T-helper 2 cell (primary cell): Measurements from ENCODE around the gene STK32B.

Experiments used
- DNase-seq, 5 experiments: peaks; one replicate each; pipeline versions ENCODE4 v3.0.0 to v3.0.0-alpha.2; 2012 to 2022

STK32B gene

DNA sequence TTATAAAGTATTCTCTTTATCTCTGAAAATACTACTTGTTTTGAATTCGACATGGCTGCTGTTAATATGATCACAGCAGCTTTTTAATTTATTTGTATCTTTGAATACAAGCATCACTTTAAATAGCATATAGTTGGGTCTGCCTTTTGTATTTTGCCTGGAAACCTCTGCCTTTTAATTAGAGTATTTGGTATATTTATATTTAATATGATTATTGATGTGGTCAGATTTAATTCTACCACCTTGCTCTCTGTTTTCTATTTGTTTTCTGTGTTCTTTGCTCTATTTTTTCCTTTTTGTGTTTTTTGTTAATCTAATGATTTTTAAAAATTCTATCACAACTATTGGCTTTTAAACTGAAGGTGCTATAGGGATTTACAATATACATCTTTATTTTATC, 21.7 kb downstream of the STK32B start:
- no peak for DNase-seq

DNA sequence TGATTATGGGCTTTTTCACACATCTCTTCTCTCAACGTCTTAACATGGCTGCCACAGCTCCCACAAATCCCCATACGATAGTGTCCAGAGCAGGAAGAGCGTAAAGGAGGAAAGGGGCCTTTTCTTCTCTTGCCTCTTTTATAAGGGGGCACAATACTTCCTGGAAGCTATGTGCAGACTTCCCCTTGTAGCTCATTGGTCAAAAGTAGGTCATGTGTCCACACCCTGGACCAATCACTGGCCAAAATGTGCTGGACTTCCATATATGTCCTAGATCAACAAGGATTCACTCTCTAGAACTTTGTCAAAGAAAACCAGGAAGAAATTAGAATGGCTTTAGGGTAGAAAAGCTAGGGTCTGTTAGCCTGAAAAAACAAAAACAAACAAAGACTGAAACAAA, 26.7 kb downstream of the STK32B start:
- no peak for DNase-seq

DNA sequence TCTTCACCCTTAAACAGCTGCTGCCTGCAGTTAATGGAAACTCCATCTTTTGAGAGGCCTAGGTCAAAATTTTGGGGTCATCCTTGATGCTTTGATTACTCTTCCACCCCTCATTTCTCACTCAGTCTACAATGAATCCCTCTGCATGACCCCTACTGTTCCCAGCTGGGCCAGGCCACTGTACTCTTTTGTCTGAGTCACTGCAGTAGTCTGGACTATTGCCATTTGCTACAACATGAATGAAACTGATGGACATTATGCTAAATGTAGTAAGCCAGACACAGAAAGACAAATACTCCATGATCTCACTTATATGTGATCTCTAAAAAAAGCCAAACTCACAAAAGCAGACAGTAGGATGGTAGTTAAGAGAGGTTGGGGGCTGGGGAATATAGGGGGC, 28.3 kb downstream of the STK32B start:
- DNase-seq: no peak

DNA sequence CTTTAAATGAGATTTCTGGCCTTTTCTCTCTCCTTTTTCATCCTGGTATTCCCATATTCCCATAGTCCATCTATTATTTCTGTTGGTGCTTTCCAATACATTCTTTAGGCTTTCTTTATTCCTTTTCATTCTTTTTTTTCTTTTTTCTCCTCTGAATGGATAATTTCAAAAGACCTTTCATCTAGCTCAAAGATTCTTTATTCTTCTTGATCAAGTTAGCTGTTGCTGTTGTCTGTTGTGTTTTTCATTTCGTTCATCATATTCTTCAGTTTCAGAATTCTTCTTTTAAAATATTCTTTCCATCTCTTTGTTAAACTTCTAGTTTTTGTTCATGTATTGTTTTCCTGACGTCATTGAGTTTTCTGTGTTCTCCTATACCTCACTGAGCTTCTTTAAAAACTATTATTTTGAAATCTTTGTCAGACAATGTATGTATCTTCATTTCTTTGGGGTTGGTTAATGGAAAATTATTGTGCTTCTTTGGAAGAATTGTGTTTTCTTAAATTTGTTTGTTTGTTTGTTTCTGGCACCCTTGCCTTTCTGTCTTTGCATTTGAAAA, 30.2 kb downstream of the STK32B start:
- DNase-seq: no peak

DNA sequence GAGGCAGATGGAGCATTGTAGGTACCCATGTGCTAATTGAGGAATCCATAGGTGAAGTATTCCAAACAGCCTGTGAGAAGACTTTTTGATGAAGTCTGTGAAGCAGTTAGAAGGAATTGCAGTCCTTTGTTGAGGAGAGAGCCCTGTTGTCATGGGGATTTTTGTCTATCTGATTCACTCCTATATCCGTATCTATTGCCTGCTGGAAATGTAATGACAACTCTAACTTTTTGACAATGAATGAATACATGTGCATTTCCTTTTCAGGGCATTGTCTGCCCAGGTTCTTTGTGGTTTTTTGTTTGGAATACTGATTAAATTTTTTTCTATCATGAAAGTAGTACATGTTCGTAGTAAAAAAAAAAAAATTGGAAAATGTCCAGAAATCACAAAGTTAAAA, 31.1 kb downstream of the STK32B start:
- no peak for DNase-seq

DNA sequence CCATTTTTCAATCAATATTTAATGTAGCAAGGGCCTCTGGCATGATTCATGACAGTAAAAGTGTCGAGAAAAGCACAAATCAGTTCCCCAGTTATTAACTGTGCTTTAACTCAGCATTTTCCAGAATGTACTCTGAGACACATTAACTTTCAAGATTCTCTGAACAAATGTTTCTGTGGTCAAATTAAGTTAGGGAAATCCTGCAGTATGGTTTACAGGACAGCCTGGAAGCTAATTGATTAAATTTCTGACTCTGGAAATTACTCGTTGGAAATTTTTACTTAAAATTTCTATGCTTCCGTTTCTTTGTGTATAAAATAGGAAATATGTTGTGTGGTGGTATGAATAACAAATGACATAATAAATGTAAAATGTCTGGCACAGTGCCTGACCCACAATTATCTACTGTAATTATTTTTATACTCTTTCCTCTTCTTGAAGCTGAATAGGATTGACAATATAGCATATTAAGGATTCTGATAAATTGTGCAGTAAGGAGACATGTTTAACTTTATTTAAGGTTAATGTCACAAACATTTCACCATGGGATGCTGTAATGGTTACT, 33.7 kb downstream of the STK32B start:
- no peak for DNase-seq

DNA sequence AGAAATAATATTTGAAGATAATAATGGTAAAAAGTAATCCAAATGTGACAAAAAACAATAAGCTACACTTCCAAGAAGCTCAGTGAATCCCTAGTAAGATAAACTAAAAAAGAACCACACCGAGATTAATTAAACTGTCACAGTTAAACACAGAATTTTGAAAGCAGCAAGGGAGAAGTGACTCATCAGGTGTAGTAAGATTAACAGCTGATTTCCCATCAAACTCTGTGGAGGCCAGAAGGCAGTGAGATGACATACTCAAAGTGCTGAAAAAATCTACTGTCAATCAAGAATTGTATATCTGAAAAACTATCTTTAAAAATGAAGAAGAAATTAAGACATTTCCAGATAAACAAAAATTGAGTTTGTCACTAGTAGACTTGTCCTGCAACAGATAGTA, 35.3 kb downstream of the STK32B start:
- DNase-seq: no peak

DNA sequence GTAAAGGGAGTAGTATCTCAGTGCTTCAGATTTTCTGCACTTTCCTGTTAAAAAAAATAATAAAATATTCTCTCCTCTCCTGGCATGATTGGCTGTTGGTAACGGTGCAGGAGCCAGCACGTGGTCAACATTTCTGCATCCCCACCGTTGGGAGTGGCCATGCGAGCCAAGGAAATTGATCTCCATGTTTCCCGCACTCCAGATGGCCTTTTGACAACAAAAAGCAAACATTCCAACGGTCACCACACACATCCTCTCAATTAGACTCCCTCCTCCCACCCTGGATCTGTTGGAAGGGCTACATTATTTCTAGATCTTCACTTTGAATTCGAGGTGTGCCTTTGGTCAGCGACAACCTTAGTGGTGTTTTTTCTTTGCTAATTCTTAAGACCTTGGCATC, 45.0 kb downstream of the STK32B start:
- DNase-seq: no peak

DNA sequence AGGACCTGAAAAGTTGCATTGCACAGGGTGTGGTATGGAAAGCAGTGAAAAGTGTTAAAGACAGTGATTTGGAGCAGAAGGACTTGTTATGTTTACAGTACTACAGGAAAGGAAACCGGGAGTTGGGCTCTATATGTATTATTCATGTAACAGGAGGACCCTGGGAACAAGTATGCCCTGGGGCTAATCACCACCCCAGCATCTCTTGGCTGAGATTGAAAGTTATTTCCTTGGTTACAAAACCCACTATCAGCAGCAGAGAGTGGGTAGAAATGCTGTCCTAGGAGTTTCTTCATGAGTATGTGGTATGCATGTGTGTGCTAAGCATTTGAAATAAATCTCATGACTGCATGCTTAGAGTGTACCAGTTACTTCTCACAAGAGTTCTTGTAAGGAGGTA, 46.9 kb downstream of the STK32B start:
- no peak for DNase-seq

DNA sequence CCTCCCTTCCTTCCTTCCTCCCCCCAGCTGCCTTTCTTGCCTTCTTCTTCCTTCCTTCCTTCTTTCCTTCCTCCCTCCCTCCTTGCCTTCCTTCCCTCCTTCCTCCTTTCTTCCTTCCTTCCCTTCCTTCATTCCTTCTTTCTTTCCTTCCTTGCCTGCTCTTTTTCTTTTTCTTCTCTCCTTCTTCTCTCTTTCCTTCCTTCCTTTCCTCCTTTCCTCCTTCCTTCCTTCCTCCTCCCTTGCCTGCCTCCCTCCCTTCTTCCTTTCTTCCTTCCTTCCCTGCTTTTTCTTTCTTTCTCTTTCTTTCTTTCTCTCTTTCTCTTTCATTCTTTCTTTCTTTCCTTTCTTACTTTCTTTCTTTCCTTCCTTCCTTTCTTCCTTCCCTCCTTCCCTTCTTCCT, 49.1 kb downstream of the STK32B start:
- DNase-seq: no peak

DNA sequence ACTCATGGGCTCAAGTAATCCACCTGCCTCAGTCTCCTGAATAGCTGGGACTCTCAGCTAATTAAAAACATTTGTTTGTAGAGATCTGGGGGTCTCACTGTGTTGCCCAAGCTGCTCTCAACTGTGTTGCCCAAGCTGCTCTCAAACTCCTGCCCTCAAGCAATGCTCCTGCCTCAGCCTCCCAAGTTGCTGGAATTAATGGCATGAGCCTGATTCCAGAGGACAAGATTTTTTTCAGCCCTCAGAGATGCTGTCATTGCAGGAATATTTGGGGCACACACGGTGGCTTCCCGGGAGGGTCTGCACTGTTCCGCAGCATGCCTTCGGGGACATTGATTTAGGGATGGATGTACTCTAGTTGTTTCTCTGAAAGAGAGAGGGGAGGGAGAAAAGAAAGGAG, 49.7 kb downstream of the STK32B start:
- DNase-seq: no peak

DNA sequence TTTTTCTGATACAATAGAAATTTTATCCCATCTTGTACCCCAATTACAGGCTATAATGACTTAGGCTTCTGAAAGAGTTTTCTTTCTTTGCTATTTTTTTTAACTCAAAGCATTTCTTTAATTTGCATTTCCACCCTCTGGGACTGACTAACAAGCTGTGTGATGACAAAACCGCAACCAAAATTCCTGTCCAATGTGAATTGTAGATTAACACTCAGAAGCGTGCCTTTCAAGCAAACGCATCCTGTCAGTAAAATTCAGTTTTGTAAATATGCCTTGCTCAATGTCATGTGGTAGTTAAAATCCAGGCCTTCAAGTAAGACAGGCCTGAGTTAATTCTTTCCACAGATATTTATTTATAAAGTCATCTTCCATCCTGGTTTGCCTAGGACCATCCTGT, 50.3 kb downstream of the STK32B start:
- no peak for DNase-seq

DNA sequence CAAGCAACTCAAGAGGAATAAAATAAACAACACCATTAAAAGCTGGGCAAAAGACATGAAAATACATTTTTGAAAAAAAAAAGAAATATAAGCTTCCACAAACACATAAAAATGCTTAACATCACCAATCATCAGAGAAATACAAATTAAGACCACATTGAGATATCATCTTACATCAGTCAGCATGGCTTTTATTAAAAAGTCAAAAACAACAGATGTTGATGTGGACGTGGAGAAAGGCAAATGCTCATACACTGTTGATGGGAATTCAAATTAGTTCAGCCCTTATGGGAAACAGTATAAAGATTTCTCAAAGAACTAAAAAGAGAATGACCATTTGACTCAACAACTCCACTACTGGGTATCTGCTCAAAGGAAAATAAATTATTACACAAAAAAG, 59.6 kb downstream of the STK32B start:
- no peak for DNase-seq

DNA sequence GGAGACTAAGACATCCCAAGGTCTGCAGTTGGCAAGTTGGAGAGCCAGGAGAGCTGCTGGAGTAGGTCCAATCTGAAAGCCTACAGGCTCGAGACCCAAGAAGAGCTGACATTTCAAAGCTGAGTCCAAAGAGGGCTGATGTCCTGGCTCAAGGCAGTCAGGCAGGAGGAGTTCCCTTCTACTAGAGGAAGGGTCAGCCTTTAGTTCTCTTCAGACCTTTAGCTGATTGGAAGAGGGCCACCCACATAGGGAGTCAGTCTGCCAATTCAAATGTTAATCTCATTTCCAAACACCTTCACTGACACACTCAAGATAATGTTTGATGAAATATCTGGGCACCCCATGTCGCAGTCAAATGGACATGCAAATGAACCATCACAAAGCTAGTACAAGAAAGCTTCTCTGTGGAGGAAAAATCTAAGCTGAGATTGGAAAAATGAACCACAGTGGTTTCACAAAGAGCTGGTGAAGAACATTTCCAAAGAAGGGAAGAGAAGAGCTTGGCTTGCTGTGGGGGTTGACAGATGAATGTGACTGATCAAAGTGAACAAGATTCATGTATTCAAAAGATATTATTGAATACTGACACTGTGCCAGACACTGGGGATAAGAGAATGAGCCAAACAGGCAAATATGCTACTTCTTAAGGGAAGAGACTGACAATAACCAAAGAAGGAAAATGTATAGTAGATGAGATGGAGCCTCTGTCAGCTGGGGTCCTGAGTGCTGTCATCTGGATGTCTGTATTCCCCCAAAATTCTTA, 61.2 kb downstream of the STK32B start:
- no peak for DNase-seq

DNA sequence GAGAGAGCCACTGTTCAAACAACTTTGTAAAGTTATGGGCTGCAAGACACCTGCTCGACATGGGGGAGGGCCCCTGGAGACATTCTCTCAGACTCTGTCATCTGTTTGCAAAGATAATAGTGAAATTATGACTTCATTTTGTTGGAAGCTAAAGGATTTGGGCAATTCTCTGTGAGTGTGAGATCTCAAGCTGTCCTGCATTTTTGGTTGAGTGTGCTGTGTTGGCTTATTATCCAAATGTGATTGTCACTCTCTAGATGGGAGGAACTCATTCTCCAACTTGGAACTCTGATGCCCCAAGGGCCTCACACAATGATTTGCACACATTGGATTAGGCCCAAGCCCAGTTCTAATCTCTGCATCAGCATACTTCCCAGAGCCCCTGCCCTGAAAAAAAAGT, 63.7 kb downstream of the STK32B start:
- DNase-seq: no peak

DNA sequence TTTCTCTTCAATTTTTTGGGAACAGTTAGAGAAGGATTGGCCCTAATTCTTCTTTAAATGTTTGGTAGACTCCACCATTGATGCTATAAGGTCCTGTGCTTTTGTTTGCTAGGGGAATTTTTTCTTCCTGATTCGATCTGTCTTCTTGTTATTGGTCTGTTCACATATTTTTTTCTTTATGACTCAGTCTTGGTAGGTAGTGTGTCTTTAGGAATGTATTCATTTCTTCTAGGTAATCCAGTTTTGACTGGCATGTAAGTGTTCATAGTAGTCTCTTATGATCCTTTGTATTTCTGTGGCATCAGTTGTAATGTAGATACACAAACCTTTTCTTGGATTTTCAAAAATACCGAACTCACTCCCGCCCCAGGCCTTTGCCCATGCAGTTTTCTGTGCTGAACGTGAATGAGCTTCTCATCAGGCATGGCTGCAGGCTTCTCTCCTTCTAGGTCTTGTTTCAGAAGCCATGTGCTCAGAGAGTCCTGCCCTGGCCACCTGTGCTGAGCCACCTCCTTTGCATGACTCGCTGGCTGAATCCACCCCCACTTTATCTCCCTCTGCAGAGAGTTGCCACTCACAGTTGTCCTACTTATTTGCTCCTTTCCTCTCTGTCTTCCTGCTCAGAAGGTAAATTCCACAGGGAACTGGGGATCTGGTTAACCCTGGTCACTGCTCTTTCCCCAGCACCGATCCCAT, 67.0 kb downstream of the STK32B start:
- no peak for DNase-seq

DNA sequence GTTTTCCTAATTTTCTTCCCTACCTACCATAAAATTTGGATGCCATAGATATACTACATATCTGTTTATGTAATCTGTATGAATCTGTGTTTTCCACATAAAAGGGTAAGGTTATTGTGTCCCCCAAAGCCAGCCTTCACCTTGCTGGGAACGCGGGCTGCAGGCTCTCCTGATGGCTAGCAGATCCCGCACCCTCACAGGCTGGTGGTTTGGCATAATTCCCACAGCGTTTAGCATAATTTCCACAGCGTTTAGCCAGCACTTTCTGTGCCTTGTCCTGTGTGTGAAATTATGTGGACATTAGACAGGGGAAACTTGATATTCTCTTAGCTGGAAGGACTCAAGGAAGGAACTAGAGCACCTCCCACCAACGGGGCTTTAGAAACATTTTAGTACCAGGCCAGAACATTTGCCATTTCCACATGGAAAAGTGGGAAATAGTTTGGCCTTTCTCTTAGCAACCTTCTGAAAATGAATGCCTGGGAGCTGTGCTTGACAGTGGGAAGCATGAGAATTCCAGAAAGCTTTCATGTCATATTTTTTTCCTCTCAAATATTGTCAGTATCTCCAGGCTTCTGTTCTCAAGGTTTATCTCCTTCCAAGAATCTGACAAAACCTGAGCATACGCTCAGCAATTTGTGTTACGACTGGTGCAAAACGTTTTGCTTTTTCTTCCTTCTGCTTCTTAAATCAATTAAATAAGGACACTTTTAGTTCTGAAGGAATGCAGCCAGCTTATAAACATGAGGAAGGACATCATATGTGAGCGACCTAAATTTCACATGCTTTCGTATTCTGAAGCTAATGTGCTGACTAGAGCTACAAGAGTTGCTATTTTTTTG, 67.9 kb downstream of the STK32B start:
- DNase-seq: no peak

DNA sequence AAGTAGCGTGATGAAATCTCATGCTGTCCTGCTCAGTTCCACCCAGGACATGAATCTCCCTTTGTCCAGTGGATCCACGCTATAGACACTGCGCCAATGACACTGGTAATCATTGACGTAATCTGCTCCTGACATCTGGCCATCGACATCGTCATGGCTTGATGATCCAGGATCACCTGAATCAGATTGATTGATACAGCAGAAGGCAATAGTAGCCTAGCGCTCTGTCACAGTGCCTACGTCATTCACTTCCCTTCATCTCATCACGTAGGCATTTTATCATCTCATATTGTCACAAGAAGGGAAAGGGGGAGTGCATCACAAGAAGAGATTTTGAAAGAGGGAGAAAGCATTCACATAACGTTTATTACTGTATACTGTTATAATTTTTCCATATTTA, 68.8 kb downstream of the STK32B start:
- DNase-seq: no peak

DNA sequence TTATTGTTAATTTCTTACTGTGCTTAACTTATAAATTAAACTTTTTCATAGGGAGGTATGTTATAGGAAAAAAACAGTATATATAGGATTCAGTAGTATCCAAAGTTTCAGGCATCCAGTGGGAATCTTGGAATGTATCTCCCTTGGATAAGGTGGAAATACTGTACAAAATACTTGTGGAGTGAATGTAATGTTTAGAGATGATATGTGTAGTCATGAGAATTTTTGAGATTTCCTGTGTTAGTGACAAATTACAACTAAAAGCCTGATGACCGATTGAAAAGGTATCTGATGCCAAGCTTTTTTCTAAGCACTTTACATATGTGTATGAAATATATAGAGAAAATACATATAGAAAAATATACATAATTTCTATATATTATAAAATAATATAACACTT, 69.2 kb downstream of the STK32B start:
- DNase-seq: no peak

DNA sequence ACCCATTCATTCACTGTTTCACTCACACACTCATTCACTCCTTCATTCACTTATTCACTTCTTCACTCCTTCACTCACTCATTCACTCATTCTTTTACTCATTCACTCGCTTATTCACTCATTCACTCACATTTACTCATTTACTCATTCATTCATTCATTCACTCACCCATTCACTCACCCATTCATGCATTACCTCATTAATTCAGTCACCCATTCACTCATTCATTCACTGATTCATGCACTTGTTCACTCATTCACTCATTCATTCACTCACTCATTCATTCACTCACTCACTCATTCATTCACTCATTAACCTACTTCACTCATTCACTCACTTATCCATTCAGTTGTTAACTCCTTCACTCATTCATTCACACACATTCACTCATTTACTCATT, 70.8 kb downstream of the STK32B start:
- no peak for DNase-seq

DNA sequence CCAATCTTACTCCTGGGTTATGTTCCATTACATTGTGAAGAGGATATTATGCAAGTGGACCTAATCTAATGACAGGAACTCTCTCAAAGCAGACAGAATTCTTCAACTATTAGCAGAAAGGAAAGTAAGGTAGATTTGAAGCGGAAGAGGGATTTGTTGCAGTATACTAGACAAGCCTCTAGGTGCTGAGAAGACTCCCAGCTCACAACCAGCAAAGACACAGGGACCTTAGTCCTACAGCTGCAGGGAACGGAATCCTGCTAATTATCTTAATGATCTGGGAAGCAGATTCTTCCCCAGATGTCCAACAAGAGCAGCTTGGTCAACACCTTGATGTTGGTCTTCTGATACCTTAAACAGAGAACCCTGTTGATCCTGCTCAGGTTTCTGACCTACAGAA, 73.6 kb downstream of the STK32B start:
- no peak for DNase-seq

DNA sequence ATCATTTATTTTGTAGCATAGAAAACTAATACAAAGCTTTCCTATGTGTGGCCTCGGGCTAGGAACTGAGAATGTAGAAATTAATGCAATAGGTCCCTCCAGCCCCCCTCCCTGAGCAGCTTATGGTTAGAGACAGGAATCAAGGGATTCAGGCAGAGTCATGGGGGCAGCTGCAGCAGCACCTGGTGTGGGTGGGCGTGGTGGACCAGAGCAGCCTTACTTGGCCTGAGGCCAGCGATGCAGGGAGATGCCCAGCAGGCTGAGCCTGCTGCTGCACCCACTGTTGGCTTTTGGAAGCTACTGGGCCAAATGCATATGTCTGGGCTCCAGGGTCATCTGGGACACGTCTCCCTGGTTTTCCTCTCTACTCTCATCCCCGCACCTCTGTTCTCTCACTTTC, 74.0 kb downstream of the STK32B start:
- DNase-seq: no peak

DNA sequence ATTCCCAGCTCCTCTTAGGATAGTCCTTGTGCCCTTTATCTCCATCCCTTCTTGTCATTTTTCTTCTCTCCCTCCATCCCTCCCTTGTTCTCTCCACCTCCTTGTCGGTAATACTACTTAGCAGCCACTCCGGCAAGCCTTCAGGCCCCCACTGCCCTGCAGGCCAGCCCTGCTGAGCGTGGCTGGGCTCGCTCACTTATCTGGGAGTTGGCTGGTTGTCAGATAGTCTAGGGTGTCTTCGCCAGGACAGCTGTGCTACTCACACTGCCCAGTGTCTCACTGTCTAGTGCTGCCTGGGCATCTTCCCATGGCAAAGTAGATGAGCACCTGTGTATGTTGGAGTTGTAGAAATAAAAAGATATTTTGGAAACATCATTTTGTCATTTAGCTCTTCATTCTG, 75.0 kb downstream of the STK32B start:
- no peak for DNase-seq
